ENCODE measurements around the gene EHMT2. TPM values are rescaled to one million over a fixed set of nuclear protein-coding genes. Genes with fewer than 3 reads are reported as not detected.

EHMT2 gene
- total and polyA plus RNA-seq, 2 of the 13 experiments (the other 11 are each of a cell fraction or from before 2014, with no cell fraction given), result 55.2 to 69.2 TPM

DNA sequence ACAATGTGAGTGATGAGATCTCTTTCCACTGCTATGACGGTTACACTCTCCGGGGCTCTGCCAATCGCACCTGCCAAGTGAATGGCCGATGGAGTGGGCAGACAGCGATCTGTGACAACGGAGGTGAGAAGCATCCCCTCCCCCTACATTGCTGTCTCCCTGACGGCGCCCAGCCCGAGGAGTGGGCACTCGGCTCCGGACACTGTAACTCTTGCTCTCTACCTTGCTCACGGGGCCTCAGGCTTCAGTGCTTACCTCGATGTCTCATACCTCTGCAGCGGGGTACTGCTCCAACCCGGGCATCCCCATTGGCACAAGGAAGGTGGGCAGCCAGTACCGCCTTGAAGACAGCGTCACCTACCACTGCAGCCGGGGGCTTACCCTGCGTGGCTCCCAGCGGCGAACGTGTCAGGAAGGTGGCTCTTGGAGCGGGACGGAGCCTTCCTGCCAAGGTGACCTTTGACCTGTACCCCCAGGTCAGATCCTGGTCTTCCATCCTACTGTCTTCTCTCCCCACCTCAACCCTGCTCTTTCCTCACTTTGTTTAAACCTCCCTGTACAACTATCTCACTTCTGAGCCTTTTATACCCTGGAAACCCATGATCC lies 49.7 kb upstream of the EHMT2 start (continued):
- TF ChIP-seq HNRNPL (IDR thresholded peaks at IDR 0.05; ENCODE audit: low read depth, low read length) (0 out of 2 replicates have a peak, but pooled peaks have one; percentile 79), KDM5A (IDR thresholded peaks at IDR 0.05; ENCODE audit: borderline replicate concordance, low read length) (no peak), SSRP1 (CRISPR knock-in tag; IDR thresholded peaks at IDR 0.05) (0 out of 2 replicates have a peak, but pooled peaks have one; percentile 6), ZNF768 (CRISPR knock-in tag; IDR thresholded peaks at IDR 0.05) (peak; percentile 59; the same call in 1 of the 2 replicates), ZNF674 (CRISPR knock-in tag; IDR thresholded peaks at IDR 0.05; ENCODE audit: low read depth) (0 out of 2 replicates have a peak, but pooled peaks have one; percentile 37), ZNF775 (CRISPR knock-in tag; IDR thresholded peaks at IDR 0.05; ENCODE audit: borderline replicate concordance) (no peak), ZNF281 (CRISPR knock-in tag; IDR thresholded peaks at IDR 0.05; ENCODE audit: borderline replicate concordance) (0 out of 2 replicates have a peak, but pooled peaks have one; percentile 19), NR2C2 (CRISPR knock-in tag; IDR thresholded peaks at IDR 0.05; ENCODE audit: borderline replicate concordance) (peak; percentile 73), ZNF788 (CRISPR knock-in tag; IDR thresholded peaks at IDR 0.05; ENCODE audit: borderline replicate concordance) (peak; percentile 30; the same call in 1 of the 2 replicates), ZNF142 (CRISPR knock-in tag; IDR thresholded peaks at IDR 0.05) (peak; percentile 55; the same call in 1 of the 2 replicates), ZC3H4 (CRISPR knock-in tag; IDR thresholded peaks at IDR 0.05; ENCODE audit: borderline replicate concordance) (0 out of 2 replicates have a peak, but pooled peaks have one; percentile 52)
- TF ChIP-seq, protein P1, sequence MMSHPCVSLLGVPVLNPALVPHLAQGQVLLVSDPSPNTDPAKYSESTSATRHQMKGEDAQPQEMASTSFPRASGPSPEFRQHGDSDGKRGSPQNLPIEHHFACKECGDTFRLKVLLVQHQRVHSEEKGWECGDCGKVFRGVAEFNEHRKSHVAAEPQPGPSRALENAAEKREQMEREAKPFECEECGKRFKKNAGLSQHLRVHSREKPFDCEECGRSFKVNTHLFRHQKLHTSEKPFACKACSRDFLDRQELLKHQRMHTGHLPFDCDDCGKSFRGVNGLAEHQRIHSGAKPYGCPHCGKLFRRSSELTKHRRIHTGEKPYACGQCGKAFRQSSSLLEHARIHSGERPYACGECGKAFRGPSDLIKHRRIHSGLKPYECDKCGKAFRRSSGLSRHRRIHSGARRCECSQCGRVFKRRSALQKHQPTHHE (CRISPR knock-in tag; IDR thresholded peaks at IDR 0.05; ENCODE audit: borderline replicate concordance), result no peak
- TF ChIP-seq, protein P2, sequence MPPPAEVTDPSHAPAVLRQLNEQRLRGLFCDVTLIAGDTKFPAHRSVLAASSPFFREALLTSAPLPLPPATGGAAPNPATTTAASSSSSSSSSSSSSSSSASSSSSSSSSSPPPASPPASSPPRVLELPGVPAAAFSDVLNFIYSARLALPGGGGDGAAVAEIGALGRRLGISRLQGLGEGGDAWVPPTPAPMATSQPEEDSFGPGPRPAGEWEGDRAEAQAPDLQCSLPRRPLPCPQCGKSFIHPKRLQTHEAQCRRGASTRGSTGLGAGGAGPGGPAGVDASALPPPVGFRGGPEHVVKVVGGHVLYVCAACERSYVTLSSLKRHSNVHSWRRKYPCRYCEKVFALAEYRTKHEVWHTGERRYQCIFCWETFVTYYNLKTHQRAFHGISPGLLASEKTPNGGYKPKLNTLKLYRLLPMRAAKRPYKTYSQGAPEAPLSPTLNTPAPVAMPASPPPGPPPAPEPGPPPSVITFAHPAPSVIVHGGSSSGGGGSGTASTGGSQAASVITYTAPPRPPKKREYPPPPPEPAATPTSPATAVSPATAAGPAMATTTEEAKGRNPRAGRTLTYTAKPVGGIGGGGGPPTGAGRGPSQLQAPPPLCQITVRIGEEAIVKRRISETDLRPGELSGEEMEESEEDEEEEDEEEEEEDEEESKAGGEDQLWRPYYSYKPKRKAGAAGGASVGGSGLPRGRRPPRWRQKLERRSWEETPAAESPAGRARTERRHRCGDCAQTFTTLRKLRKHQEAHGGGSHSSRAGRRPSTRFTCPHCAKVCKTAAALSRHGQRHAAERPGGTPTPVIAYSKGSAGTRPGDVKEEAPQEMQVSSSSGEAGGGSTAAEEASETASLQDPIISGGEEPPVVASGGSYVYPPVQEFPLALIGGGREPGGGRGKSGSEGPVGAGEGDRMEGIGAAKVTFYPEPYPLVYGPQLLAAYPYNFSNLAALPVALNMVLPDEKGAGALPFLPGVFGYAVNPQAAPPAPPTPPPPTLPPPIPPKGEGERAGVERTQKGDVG (CRISPR knock-in tag; IDR thresholded peaks at IDR 0.05; ENCODE audit: borderline replicate concordance), result 0 out of 2 replicates have a peak, but pooled peaks have one; percentile 23

Data from HepG2 (cell line).